HG03442 (cell line): ENCODE measurements around the gene YBX3.
A peak's percentile ranks its signal among the peaks of the same experiment; 100 is the strongest.
"Not testable (repeated sequence)": the region's sequence is repeated elsewhere in the genome, so short reads cannot be mapped to it uniquely, and the experiment has no call there.

Experiments
- ATAC-seq: cut with Tn5 transposase; IDR thresholded peaks from one replicate; pipeline ENCODE4 v1.9.1; 2021; ENCODE audit warnings: mild to moderate bottlenecking, moderate library complexity; ENCODE audit not compliant: unreplicated experiment

Gene YBX3

DNA sequence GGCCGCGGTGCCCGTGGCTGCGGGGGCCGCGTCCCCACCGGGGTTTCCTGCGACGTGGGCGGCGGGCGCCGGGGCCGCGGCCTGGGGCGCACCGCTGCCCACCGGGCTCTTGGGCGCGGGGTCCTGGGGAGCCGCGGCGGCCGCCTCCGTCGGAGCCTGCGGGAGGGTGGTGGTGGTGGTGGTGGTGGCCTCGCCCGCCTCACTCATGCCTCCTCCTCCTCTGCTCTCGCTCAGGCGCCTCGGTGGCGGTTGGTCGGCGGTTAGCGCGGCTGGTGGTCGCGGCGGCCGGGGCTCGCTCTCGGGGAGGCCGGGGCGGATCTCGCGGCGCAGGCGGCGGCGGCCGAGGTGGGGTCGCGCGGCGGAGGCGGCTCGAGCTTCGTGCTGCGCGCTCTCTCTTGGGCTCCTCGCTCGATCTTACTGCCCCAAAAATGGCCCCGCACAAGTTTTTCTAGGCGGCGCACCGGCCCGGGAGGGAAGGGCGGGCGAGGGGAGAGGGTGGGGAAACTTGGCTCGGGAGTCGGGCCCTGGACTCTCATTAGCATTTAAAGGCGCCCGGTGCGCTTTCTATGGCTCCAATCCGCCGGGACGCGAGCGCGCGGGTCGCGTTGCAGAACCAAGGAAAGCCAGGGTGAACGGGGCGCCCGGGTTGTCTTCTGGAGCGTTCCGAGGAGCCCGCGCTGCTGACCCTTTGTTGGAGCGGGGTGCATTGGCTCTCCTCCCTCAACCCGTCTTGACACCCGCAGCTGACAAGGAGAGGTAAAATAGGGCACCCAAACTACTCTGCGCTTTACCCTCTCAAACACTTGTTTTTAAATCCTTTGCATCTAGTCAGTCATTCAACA, at the start of gene YBX3:
YBX3 (minus strand) TSS at position 419 of the 842 bp plus-strand sequence; CDS start at position 207, 212 bp downstream.
- ATAC-seq: peak; percentile 39

DNA sequence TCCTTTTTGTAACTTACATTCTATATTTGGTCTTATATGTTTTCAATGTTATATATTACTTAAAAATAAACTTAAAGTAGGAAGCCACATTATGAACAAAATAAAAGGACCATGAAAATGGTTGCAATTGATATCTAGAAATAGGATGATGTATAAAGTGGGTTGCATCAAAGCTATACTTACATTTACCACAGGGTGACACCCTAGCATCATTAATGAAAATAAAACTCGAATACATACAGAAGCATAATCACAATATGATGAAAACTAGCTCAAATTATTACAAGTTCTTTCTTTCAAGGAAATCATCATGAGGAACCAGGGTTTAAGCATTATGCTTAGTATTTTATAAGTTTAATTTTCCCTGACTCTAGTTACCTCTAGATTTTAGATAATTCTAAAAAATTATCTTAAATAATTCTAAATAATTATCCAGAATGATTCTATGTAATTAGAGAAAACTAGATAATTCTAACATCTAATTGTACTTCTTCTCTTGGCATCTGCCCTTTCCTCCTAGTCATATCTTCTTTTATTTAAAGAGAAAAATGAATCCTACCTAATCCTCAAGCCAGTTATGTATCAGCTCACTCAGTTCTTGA, 48.1 kb upstream of the YBX3 start:
- ATAC-seq: no peak

DNA sequence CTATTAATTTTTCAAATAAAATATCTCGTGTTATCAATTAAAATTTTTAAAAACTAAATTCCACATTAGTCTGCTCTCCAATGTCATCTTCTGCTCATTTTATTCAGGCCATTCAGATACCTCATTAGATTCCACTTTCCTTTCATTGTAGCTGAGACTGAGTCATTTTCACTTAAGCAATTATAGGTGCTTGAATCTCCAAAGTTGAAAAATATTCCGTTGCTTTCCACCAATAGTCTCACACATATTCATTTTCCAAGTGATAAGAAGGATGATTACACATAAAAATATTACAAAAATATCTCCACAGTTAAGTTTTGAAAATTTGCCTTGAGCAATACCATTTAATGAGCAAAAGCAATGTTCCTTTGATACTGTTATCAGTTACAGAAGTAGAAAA, 36.5 kb upstream of the YBX3 start:
- no peak for ATAC-seq

DNA sequence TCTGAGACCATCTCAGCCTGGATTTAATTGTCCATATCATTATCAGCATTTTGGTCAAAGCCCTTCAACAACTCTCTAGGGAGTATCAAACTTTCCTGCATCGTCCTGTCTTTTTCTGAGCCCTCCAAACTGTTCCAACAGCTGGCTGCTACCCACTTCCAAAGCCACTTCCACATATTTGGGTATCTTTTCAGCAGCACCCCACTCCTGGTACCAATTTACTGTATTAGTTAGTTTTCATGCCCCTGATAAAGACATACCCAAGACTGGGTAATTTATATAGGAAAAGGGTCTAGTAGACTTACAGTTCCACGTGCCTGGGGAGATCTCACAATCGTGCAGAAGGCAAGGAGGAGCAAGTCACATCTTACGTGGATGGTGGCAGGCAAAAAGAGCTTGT, 33.1 kb upstream of the YBX3 start:
- no peak for ATAC-seq

DNA sequence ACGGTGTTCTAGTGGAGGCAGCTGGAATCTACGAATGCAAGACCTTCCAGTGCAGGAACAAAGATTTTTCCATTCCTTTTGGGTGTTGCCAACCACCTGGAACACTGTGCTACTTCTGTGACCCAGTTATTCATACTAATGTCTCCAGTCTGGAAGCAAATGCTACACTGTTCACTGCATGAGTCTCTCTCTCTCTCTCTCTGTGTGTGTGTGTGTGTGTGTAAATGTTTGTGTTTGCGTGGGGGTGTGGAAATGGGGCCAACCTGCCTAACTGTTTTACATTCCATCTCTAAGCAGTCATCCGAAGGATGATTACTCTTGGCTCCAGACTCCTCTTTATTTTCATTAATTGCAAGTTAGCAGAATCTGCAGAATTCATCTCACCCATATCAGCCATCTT, 29.9 kb upstream of the YBX3 start:
- ATAC-seq: no peak

- ATAC-seq: no peak
Observed at GRCh38 chr12:10750385-10750727, 27.2 kb upstream of the YBX3 start.

DNA sequence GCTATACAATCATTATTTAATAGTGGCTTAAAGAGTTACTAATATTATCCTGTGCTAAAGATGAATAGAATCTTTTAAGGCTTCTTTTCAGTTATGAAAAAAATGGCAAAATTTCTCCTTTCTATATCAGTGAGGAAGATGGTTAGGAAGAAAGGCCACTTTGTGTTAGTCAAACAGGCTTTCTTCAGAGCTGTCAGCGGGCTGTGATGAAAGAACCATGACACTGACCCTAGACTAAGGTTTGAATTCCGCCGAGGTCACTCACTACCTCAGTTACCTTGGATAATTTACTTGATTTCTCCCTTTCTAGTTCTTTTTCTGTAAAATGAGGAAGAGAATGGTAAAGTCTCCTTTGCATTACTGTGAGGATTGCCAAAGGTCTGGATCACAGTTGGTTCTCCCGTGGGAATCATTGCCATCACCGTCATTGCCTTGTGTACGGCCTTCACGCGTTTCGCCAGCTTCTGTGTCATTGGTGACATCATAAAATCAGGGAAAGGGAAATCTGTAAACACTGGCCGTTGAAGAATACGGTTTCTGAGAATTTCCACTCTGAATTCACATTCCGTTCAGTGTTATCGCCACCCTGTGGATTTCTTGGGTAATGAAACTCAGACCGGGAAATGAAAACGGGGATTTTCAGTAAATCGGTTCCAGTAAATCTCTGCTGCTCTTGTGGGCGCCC, 26.7 kb upstream of the YBX3 start:
- ATAC-seq: peak; percentile 89

DNA sequence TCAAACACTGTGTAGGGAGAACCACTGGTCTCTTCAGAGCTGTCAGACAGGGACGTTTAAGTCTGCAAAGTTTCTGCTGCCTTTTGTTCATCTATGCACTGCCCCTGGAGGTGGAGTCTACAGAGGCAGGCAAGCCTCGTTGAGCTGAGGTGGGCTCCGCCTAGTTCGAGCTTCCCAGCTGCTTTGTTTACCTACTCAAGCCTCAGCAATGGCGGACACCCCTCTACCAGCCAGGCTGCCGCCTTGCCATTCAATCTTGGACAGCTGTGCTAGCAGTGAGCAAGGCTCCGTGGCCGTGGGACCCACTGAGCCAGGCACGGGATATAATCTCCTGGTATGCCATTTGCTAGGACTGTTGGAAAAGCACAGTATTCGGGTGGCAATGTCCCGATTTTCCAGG, 24.6 kb upstream of the YBX3 start:
- no peak for ATAC-seq

GRCh38 chr12:10743420-10743819, 20.3 kb upstream of the YBX3 start:
- ATAC-seq: not testable (repeated sequence)

DNA sequence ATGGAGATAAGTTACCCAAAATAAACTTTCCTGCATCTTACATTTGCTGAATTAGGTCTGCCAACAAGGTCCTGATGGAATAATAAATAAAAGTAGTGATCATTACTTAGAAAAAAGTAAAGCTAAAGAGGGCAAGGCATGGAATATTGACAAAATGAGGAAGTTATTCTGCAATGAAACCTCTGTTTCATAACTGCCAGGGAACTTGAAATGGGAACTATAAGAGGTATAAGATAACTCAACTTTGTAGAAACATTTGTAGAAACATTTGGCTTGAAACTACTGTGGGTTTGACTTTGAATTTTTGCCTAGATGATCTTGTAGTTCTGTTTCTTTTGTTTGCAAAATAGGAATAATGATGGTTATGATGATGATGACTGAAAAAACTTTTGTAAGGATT, 18.7 kb upstream of the YBX3 start:
- no peak for ATAC-seq

GRCh38 chr12:10740182-10740581, 17.1 kb upstream of the YBX3 start:
- no peak for ATAC-seq

- no peak for ATAC-seq
Observed at GRCh38 chr12:10739157-10740118, 16.3 kb upstream of the YBX3 start.

DNA sequence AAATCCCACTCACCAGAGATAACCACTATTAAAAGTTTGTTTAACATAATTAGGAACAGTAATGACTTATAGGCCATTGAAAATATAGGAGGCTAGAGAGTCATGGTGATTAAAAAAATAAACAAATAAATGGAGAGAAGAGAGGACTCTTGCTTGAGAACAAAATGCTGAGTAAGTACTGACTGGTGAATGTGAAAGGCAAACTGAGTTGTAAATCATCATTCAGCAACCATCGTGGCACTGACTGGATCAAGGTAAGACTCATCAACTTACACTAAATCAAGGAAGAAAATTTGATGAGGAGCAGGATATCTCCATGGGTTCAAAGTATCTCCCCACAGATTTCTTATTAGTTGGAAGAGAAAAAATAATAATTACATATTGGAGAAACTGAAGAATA, 14.1 kb upstream of the YBX3 start:
- ATAC-seq: no peak

DNA sequence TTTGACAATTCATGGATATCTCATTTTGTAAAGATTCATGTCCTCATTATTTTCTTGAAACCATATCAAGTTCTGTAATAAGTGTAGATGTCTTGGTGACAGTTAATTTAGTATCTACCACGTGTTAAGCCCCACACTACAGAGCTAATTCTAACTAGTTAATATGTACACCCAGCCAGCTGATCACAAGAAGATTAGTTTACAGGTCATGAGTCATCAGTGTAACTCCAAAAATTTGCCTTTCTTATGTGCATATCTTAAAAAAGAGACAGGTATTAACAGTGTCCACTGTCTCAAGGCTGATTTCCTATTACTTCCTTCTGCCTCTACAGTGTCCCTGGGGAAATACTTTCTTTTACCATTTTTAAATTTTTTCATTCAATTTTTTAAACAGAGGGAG, 13.3 kb upstream of the YBX3 start:
- no peak for ATAC-seq

GRCh38 chr12:10735428-10735827, 12.3 kb upstream of the YBX3 start:
- no peak for ATAC-seq

DNA sequence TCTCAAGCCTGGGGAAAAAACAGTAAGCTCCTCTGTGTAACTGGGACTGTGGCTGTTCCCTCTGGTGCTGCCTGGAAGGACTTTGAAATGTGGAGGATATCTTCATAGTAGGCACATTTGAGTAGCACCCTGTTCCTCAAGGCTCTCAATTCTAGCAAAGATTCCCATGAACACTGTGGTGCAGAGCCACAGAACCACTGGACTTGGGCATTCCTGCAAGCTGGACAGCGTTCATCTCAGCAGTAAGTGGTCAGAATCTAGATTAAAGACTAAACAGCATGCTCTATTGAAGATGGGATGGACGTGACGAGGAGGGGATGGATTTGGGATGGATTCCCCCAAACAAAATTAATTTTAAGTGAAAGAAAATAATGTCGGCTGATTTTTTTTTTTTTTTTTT, 9.4 kb upstream of the YBX3 start:
- no peak for ATAC-seq

- no peak for ATAC-seq
Observed at GRCh38 chr12:10732066-10732465, 8.9 kb upstream of the YBX3 start.

DNA sequence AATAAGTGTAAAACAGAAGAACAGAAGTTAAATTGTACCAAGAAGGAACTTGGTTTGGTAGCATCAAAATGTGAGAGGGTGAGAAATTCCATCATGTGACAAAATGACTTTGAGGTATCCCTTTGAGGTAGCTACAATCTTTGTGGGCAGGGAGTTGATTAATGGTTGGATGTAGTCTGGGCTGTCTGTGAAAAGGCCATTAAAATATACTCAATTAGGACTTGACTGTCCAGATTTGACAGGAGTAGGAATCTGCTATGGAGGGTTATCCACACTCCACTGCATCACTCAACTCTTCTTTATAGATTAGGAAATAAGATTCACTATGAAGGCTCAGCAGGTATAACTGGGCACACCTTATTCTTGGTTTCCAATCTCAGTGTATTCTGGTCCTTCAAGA, 7.4 kb upstream of the YBX3 start:
- ATAC-seq: no peak

- ATAC-seq: no peak
Observed at GRCh38 chr12:10728091-10728490, 5.0 kb upstream of the YBX3 start.

DNA sequence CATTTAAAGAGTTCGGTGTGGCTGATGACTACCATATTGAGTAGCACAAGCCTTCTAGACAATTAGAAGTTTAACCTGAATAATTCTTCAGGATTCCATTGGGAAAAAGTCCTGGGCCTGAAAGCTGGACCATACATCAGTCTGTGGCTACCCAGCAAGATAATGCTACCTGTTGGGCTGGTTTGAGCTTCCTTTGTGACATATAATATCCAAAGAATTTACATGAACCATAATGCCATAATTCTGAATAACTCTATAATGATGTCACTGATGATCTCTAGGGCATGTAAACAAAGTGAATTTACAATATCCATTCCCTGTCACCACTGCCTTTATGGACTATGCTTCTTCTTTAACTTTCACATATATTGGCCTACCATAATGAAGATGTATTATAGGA, 3.8 kb upstream of the YBX3 start:
- ATAC-seq: no peak

- no peak for ATAC-seq
Observed at GRCh38 chr12:10725003-10725402, 1.9 kb upstream of the YBX3 start.
